ENCODE data around the gene KRTAP6-2.

The KRTAP6-2 gene, protein sequence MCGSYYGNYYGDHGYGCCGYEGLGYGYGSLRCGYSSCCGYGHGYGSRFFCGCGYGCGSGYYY

DNA sequence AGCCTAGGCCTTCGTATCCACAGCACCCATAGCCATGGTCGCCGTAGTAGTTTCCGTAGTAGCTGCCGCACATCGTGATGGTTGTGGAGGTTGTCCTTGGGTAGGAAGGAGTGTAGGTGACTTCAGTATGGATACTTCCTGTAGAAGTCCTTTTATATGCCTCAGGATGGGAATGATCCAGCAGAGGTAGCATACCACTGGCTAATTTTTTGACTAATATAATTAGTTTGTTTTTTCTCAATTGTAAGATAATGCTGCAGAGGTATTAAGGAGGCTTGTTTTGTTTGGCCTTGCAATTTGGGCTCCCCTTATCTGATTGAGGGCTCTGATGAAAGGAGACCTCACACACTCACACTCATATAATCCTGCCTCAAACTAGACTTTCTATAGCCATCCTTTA lies at the start of gene KRTAP6-2:
Gene KRTAP6-2, minus strand, starts transcription at position 101 of the 400 bp plus-strand sequence. Its CDS starts 28 bp downstream, at position 73.
- DNase-seq (ENCODE audit: low read depth), result no peak

DNA sequence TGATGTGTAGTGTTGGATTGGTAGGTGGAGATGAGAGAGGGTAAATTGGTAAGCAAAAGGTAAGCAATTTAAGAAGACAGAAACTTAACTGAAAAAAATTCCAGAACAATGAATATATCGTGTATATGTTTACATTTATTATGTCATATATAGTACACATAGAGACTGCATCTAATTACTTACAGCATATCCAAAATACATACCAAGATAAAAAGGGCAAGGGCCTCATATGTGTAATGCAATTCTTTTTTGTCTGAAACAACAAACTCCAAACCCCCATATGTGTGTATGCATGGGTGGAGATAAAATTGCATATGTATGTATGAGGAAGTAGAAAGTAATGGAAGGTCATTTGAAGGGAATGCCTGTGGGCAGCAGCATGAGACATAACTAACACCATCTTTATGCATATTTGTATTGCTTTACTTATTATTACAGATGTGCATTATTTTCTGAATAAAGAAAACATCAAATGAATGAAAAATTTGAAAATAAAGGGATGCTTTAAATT lies 48.3 kb upstream of the KRTAP6-2 start:
- DNase-seq (ENCODE audit: low read depth), result no peak

DNA sequence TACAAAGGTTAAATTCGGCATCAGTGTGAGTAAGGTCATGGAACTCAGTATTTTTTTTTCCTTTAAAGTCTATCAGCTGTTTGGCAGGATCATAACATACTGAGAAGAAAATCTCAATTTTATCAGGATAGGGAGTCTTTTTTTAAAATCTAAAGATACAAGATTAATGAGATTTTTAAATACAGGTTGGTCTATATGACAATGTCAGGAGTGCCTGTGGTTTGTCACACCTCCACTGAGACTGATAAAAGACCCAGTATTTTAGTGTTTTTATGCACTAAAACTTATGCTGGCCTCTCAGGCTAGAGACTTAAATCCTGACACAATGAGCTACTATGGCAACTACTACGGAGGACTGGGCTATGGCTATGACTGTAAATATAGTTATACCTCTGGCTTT lies 43.9 kb upstream of the KRTAP6-2 start, which contains the start of gene KRTAP20-3:
Gene KRTAP20-3, plus strand, starts transcription at position 301 of the 400 bp plus-strand sequence.
- DNase-seq (ENCODE audit: low read depth), result no peak

DNA sequence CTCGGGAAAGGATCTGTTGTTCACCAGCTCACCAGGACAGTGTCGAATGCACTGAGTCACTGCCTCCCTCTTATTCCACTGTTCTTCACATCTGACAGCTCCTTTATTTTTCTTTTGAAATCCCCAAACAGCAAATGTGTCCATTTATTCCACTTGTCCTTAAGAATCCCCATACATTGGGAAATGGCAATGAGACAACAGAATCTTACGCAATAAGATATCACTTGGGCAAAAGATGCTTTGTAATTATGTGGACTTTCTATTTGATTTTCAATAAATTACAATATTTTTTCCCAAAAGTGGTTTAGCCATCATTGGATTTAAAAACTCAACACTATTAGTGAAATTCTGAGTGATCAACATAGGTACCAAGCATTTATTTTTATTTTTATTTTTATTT lies 40.0 kb upstream of the KRTAP6-2 start:
- DNase-seq (ENCODE audit: low read depth), result no peak

DNA sequence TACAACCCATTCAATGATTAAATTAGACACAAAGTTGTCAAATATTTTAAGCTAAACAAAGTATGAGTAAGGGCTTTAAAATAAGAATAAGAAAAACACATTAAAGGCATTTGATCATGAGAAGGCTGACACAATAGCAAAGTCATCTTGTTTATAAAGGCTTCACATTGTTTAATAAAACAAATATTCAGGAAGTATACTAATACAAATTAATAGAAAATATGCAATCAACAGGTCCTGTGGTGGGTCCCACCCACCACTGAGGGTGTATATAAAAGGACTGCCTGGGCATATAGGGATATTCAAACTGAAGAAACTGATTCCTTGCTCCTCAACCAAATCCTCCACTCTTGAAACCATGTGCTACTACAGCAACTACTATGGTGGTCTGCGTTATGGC lies 36.2 kb upstream of the KRTAP6-2 start, which contains the start of gene KRTAP20-2:
Gene KRTAP20-2, plus strand, starts transcription at position 301 of the 400 bp plus-strand sequence. Its CDS starts 58 bp downstream, at position 359.
- DNase-seq (ENCODE audit: low read depth), result no peak

DNA sequence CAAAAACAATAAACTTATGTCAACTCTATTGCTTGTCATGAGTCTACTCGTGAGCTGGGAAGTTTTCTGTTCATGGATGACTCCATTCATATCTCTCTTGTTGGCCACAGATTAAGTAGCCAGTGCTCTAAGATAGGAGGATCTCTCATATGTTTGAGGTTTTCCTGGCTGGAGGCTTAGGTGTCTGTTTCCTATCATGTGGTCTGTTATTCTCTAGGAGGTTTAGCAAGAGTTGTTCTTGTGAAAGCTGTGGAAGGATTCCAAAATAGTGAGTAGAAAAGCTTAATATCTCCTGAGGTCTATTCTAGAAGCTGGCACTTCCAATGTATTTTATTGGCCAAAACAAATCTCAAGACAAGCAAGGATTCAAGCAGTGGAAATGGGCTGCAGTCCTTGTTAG lies 30.5 kb upstream of the KRTAP6-2 start:
- DNase-seq (ENCODE audit: low read depth), result no peak

DNA sequence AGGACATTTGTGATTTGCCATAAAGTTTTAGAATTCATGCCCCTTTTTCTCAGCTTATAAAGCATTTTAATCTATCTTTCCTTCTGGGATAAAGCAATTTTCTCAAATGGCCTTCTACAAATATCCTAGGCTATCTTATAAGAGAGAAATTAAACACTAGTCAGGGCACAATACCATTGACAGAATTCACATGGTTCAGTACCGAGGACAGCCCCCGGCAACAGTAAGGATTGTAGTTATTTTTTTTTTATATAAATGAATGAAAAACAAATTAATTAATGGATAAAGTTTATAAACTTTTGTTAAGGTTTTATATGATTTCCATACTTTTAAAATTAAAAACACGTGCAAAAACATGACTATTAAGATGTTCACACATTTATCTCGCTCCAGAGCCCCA lies 29.4 kb upstream of the KRTAP6-2 start:
- no peak for DNase-seq (ENCODE audit: low read depth)

DNA sequence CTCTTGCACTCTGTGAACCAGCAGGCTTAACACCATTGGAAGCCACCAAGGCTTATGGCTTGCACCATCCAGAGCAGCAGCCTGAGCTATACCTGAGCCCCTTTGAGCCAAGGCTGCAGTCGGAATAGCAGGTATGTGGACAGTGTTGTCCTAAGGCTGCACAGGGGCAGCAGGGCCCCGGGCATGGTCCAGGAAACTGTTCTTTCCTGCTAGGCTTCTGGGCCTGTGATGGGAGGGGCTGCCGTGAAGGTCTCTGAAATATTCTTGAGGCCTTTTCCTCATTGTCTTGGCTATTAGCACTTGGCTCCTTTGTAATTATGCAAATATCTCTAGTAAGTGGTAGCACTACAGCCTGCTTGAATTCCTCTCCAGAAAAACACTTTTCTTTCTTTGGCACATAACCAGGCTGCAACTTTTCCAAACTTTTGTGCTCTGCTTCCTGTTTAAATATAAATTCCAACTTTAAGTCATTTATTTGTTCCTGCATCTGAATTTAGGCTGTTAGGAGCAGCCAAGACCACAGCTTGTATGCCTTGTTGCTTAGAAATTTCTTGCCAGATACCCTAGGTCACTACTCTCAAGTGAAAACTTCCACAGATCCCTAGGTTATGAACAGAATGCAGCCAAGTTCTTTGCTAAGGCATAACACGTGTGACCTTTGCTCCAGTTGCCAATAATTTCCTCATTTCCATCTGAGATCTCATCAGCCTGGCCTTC lies 26.9 kb upstream of the KRTAP6-2 start:
- DNase-seq (ENCODE audit: low read depth), result no peak

DNA sequence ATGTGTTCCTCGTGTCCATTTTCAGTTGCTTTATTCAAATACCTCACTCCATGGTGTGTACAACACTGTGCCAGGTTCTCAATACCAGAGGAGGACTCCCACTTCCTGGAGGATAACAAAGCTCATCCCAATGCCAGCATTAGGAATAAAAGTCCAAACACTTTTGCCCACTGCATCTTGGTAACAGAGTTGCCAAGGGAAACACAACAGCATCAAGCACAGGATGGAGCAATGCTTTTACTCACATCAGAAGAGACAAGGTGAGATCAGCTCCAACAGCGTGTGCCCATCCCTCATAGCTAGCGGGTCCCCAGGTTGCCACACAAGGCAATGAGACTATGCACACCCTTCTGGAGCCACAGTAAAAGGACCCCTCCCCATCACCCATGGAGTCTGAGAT lies 24.7 kb upstream of the KRTAP6-2 start:
- DNase-seq (ENCODE audit: low read depth), result no peak

DNA sequence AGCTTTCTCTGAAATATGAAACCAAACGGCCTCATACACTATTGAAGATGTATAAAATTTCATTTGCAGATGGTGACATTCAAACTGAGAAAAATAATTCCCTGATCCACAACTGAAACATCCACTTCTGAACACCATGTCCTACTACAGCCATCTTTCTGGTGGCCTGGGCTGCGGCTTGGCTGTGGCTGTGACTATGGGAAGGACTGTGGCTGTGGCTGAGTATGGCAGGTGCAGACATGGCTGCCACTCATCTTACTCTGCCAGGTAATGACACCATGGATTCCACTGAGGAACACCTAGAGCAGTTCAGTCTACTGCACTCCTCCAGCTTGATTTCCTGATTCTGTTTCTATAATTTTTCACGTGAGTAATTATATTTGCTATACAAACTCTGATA lies 21.8 kb upstream of the KRTAP6-2 start, which contains the start of gene KRTAP20-4:
Gene KRTAP20-4, plus strand, starts transcription at position 106 of the 400 bp plus-strand sequence.
- DNase-seq (ENCODE audit: low read depth), result no peak

DNA sequence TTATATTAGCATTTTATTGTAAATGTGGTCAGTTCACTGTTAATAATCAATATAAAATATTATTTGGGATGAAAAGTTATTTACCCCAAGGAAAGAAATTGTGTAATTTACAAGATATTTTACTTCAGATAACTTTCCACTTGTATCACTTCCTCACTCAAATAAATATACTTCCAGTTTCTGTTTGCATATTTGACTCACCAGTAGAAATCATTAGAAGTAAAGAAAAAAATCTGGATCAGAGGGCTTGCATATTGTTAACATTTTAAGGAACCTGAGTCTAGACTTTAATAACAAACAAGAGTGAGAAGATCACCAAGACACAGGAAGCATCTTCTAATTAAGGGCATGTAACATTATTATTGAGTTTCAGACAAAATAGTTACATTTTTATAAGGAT lies 21.4 kb upstream of the KRTAP6-2 start:
- no peak for DNase-seq (ENCODE audit: low read depth)

DNA sequence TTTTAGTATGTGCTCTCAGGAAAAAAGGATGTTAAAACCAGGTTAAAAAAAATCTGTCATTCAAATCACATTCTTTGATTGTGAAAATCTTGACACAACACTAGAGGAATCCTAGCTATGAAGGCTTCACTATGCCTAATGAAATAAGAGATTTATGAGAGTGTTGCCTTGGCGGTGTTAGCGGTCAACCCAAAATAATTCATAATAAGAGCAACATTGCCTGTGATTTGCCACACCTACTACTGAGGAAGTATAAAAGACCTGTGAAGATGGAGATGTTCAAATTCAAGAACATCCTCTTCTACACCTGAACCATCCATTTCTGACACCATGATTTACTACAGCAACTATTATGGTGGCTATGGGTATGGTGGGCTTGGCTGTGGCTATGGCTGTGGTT lies 17.4 kb upstream of the KRTAP6-2 start, which contains the start of gene KRTAP20-1:
Gene KRTAP20-1, plus strand, starts transcription at position 301 of the 400 bp plus-strand sequence. Its CDS starts 30 bp downstream, at position 331.
- no peak for DNase-seq (ENCODE audit: low read depth)

DNA sequence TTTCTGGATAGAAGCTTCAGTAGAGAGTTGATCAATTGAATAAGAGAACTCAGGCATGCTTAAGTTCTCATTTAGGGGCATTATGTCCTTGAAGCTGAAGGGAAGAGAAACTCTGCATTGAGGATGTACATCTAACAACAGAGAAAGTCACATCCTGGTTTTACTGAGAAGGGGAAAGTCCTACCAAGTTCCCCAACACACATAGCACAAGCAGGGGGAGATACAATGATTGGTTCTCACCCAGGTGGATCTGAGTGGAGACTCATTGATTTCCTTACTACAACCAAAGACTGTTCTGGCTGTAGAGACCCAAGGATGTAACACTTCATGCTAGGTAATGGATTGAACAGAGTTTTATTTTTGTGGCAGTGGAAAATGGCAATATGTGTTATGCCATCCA lies 16.5 kb upstream of the KRTAP6-2 start:
- no peak for DNase-seq (ENCODE audit: low read depth)

DNA sequence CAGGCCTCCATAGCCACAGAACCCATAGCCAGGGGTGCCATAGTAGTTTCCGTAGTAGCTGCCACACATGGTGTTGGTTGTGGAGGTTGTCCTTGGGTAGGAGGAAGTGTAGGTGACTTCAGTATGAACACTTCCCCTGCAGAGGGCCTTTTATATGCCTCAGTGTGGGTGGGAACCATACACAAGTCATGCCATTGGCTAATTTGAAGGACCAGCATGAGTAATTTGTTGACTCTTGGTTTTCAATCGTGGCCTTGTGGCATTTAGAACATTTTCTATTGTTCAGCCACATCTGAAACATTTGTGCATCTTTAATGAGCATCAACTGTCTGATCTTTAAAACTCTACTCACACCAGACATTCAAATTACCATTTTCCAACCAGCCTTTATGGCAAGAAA lies 15.1 kb upstream of the KRTAP6-2 start, which contains the start of gene KRTAP6-1:
Gene KRTAP6-1, minus strand, starts transcription at position 95 of the 400 bp plus-strand sequence. Its CDS starts 26 bp downstream, at position 69.
- DNase-seq (ENCODE audit: low read depth), result no peak

DNA sequence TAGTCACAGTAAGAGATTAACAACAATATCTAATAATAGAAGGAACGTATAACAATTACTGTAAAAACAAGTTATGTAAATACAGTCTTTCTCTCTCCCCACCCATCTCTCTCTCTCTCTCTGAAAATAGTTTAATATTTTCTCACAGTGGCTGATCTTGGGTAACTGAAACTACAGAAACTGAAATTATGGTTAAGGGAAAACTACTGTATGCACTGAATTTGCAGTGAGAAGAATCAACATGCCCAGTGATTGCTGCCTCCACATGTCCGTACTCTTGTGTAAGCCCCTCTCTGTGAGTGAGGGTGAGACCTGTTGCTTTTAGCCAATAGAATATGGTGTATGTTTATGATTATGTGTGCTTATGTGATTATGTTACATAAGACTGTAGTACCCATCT lies 13.4 kb upstream of the KRTAP6-2 start:
- DNase-seq (ENCODE audit: low read depth), result no peak

DNA sequence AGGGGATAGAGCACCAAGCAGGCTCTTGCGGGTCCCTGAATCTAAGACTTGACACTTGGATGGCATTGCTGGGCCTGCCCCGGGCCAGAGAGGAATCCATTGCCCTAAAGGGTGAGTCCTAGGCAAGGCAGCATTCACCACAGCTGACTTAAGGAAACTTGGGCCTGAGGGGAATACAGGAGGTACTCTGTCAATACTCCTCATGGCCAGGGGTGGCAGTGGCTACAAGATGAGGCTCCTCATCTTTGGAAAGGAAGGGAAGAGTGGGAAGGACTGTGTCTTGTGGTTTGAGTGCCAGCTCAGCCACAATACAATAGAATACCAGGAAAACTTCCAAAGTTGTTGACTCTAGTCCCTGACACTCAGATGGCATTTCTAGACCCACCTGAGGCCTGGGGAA lies 7.3 kb upstream of the KRTAP6-2 start:
- DNase-seq (ENCODE audit: low read depth), result no peak

DNA sequence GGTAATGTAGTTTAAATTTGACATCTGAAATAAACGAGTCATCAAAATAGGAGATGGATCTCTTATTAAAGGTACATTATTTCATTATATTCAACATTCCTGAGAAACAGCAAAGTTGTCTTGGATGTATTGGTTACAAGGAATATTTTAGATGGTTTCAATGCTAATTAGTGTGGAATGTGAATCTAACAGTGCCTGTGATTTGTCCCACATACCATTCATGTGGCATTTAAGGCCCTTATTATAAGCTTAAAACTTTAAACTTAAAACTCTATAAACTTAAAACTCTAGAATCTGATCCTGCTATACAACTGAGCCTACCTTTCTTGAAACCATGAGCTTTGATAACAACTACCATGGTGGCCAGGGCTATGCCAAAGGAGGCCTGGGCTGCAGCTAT lies 2.1 kb upstream of the KRTAP6-2 start, which contains the start of gene KRTAP22-1:
Gene KRTAP22-1, plus strand, starts transcription at position 301 of the 400 bp plus-strand sequence.
- no peak for DNase-seq (ENCODE audit: low read depth)

DNA sequence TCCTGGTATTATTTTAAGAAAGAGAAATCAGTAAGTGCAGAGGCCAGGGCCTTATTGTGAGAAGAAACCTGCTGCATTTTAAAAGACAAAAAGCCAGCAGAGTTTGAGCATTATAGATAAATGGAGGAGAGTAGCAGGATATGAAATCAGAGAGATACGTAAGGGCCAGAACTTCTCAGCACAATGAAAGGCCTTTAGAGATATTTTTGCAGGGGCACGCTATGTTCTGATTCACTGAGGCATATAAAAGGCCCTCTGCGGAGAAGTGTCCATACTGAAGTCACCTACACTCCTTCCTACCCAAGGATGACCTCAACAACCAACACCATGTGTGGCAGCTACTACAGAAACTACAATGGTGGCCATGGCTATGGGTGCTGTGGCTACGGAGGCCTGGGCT lies 6.6 kb downstream of the KRTAP6-2 start, which contains the start of gene KRTAP6-3:
Gene KRTAP6-3, plus strand, starts transcription at position 301 of the 400 bp plus-strand sequence. Its CDS starts 6 bp downstream, at position 307.
- DNase-seq (ENCODE audit: low read depth), result no peak

DNA sequence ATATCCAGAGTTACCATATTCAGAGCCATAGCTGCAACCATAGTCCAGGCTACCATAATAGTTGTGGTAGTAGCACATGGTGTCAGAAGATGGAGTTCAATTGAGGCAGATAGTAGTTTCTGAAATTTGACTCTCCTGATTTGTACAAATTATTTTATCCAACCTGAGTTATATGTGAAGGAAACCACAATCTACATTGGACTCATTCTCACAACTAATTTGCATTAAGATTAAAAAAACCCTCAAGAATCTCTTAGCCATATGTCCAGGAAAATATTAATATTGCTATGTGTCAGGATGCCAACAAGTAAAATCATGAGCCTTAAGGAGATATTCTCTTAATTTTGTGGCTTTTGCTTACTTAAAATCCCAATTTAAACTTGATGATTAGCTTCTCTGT lies 8.4 kb downstream of the KRTAP6-2 start, which contains the start of gene KRTAP22-2:
Gene KRTAP22-2, minus strand, starts transcription at position 101 of the 400 bp plus-strand sequence.
- DNase-seq (ENCODE audit: low read depth), result no peak

DNA sequence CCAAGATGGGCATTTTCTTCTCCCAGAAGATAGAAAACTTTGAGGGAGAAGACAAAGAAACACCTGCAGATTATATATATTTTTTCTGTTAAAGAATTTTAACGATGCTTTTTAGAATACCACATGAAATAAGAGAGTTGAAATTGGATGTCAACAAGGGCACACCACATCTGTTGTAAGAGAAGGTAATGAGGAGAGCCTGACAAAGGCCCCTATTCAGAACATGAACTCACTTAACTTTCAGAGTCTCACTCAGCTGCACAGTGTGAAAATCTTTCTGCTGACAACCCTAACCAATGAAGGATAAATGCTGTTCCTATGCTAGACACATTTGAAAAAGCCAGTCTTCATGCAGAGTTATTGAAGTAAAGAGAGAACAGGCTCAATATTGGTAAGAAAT lies 15.8 kb downstream of the KRTAP6-2 start:
- no peak for DNase-seq (ENCODE audit: low read depth)

DNA sequence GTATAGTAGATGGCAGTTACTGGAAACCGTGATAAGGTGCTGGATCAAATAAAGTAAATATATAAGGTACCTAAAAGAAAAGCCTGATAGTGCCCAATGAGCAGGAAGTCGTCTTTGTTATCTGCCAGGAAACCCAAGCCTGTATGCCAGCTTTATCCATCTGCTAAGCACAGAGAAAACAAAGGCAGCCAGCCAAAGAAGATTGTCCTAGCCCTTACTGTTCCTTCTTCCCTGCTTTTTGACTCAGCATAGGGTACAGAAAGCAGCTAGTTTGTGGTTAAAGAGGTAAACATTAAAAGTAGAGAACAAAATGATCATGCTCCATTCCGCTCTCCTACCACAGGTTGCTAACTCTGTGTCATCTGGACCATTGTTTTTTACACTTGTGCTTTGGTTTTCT lies 18.6 kb downstream of the KRTAP6-2 start:
- DNase-seq (ENCODE audit: low read depth), result no peak

DNA sequence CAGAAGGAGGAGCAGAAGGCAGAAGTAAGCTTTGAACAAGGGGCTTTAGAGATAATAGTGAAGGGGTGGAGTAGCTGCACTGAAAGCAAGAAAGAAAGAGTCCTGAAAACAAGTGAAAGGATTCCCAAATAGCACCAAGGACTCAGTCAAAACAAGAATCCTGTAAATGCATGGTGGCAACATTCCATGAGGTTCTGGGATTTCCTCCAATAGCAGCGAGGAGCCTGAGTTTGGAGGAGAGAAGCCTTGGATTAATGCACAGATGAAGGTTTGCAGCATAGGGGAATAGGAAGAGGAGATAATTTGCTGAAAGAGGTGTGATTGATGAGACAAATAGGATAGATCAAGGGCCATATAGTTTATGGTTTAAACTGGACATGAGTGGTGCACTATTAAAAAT lies 19.4 kb downstream of the KRTAP6-2 start:
- DNase-seq (ENCODE audit: low read depth), result no peak

DNA sequence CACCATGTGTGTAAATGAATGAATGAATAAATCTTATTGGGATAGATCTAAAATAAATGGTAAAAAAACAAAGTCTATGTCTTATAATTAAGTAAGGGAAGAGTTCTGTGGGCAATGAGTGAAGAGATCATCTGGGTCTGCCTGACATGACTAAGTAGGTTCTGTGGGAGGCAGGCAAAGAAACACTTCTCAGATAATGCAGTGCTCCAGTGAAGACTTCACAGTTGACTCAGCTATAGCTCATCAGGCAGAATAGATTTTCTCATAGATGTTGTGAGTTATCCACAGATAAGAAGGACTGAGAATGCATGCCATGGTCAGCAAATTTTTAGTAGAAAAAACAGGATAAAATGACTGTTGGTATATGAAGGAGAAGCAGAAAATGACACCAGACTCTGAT lies 20.9 kb downstream of the KRTAP6-2 start:
- DNase-seq (ENCODE audit: low read depth), result no peak
